ENCODE data around the gene APBB1.
A peak's percentile ranks its signal among the peaks of the same experiment; 100 is the strongest.

The APBB1 gene

DNA sequence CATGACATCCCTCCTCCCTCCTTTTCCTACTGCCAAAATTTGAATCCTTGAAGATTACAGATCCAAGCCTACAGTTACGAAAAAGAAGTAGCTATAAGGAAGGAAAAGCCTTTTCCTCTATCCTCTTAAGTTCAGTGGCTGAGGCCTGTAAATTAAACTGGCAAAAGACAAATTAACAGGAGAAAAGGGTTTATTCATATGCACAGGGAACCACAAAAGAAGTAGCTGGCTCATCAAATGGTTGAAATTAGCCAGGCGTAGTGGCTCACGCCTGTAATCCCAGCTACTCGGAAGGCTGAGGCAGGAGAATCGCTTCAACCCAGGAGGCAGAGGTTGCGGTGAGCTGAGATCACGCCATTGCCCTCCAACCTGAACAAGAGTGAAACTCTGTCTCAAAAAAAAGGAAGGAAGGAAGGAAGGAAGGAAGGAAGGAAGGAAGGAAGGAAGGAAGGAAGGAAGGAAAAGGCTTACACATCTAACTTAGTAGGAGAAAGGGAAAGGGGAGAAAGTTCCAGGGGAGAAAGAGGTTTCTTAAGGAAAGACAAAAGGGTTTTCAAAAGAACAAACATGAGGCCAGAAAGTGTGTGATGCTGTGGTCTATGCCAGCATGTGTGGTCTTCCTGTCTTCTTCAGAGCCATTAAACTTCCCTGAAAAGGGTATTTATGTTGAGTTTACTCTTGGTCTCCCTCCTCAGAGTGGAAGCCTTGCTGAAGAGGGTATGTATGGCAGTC lies 33.7 kb downstream of the APBB1 start:
- no peaks in the 10 kb centered on the region for H3K27me3 ChIP-seq (ENCODE audit: control insufficient read depth in 5 of 5, insufficient read depth in 4 of 5, low read length in 5 of 5)
- no peaks in the 10 kb centered on the region for H3K9me3 ChIP-seq (ENCODE audit: control insufficient read depth in 5 of 5, low read length in 5 of 5)
- no peak overlapping the region for H3K4me3 ChIP-seq (ENCODE audit: low read depth in 1 of 5, low read length in 5 of 5)
- no peak overlapping the region for H3K27ac ChIP-seq (ENCODE audit: low read depth, low read length)
- H3K9ac ChIP-seq (ENCODE audit: low read length in 5 of 5): no peak overlapping the region
- H3K4me1 ChIP-seq (ENCODE audit: control insufficient read depth in 5 of 5, insufficient read depth in 5 of 5, low read length in 5 of 5): peaks cover 2 to 9% (median 8%) of the 10 kb centered on the region in 5 donors
- no peaks in the 10 kb centered on the region for H3K36me3 ChIP-seq (ENCODE audit: control insufficient read depth in 5 of 5, insufficient read depth in 5 of 5, low read length in 5 of 5)

DNA sequence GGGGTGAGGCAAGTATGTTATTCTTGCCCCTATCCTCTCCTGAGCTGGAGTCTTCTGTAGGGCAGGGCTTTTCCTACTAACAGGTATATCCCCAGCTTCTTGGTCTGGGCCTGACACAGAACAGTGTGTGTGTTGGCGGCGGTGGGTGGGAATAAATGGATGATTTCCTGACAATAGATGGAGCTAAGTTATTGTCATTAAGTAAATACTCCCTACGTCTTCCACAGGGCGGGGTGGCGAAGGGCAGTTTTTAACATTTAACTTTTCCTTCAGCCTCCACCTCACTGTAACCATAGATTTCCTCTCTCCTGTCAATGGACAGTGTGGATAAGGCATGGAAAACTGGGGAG lies 40.3 kb downstream of the APBB1 start:
- peaks cover 0 to 12% (median 0%) of the 10 kb centered on the region in 5 donors for H3K4me1 ChIP-seq (ENCODE audit: control insufficient read depth in 5 of 5, insufficient read depth in 5 of 5, low read length in 5 of 5)

GRCh38 chr11:6377902-6378639 lies 40.8 kb downstream of the APBB1 start:
- no peaks in the 10 kb centered on the region for H3K9me3 ChIP-seq (ENCODE audit: control insufficient read depth in 5 of 5, low read length in 5 of 5)
- peak overlapping the region in 1 of 5 donors; percentile 5 for H3K9ac ChIP-seq (ENCODE audit: low read length in 5 of 5)
- peak overlapping the region; percentile 54 for H3K27ac ChIP-seq (ENCODE audit: low read depth, low read length)
- peaks cover 0 to 12% (median 0%) of the 10 kb centered on the region in 5 donors for H3K4me1 ChIP-seq (ENCODE audit: control insufficient read depth in 5 of 5, insufficient read depth in 5 of 5, low read length in 5 of 5)
- no peaks in the 10 kb centered on the region for H3K27me3 ChIP-seq (ENCODE audit: control insufficient read depth in 5 of 5, insufficient read depth in 4 of 5, low read length in 5 of 5)
- peak overlapping the region in 3 of 5 donors; percentile 21 to 47 (median 23) for H3K4me3 ChIP-seq (ENCODE audit: low read depth in 1 of 5, low read length in 5 of 5)
- H3K36me3 ChIP-seq (ENCODE audit: control insufficient read depth in 5 of 5, insufficient read depth in 5 of 5, low read length in 5 of 5): no peaks in the 10 kb centered on the region

More for the DNA sequence above, 40.3 kb downstream of the APBB1 start:
- no peaks in the 10 kb centered on the region for H3K36me3 ChIP-seq (ENCODE audit: control insufficient read depth in 5 of 5, insufficient read depth in 5 of 5, low read length in 5 of 5)
- no peaks in the 10 kb centered on the region for H3K9me3 ChIP-seq (ENCODE audit: control insufficient read depth in 5 of 5, low read length in 5 of 5)
- H3K4me3 ChIP-seq (ENCODE audit: low read depth in 1 of 5, low read length in 5 of 5): peak overlapping the region in 3 of 5 donors; percentile 21 to 47 (median 23)
- H3K27me3 ChIP-seq (ENCODE audit: control insufficient read depth in 5 of 5, insufficient read depth in 4 of 5, low read length in 5 of 5): no peaks in the 10 kb centered on the region
- H3K9ac ChIP-seq (ENCODE audit: low read length in 5 of 5): peak overlapping the region in 1 of 5 donors; percentile 5
- H3K27ac ChIP-seq (ENCODE audit: low read depth, low read length): peak overlapping the region; percentile 54

GRCh38 chr11:6371825-6372224 lies 47.1 kb downstream of the APBB1 start:
- Histone ChIP-seq H3K27ac (ENCODE audit: low read depth, low read length) (no peak overlapping the region), H3K27me3 (ENCODE audit: control insufficient read depth in 5 of 5, insufficient read depth in 4 of 5, low read length in 5 of 5) (no peaks in the 10 kb centered on the region), H3K9me3 (ENCODE audit: control insufficient read depth in 5 of 5, low read length in 5 of 5) (no peaks in the 10 kb centered on the region), H3K4me1 (ENCODE audit: control insufficient read depth in 5 of 5, insufficient read depth in 5 of 5, low read length in 5 of 5) (no peaks in the 10 kb centered on the region), H3K36me3 (ENCODE audit: control insufficient read depth in 5 of 5, insufficient read depth in 5 of 5, low read length in 5 of 5) (no peaks in the 10 kb centered on the region), H3K4me3 (ENCODE audit: low read depth in 1 of 5, low read length in 5 of 5) (no peak overlapping the region), H3K9ac (ENCODE audit: low read length in 5 of 5) (no peak overlapping the region)

DNA sequence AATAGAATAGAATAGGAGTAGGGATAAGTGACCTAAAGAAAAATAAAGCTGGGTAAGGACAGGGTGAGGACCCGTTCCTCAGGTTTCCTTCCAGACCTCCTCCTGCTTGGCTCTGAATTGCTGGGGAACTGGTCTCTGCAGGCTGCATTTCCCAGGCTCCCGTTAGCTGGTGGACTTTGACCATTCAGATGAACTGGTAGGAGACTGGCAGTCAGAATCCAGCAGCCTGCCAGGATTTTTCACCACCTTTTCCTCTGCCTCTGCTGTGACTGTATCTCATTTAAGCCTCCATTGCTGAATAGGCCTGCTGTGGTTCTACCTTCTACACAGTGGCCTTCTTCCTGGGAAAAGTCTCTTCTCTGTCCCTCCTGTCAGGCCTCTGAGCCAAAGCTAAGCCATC lies 53.2 kb downstream of the APBB1 start:
- H3K9me3 ChIP-seq (ENCODE audit: control insufficient read depth in 5 of 5, low read length in 5 of 5): no peaks in the 10 kb centered on the region
- no peak overlapping the region for H3K9ac ChIP-seq (ENCODE audit: low read length in 5 of 5)
- H3K4me3 ChIP-seq (ENCODE audit: low read depth in 1 of 5, low read length in 5 of 5): no peak overlapping the region
- no peaks in the 10 kb centered on the region for H3K27me3 ChIP-seq (ENCODE audit: control insufficient read depth in 5 of 5, insufficient read depth in 4 of 5, low read length in 5 of 5)
- H3K4me1 ChIP-seq (ENCODE audit: control insufficient read depth in 5 of 5, insufficient read depth in 5 of 5, low read length in 5 of 5): no peaks in the 10 kb centered on the region
- H3K27ac ChIP-seq (ENCODE audit: low read depth, low read length): no peak overlapping the region
- no peaks in the 10 kb centered on the region for H3K36me3 ChIP-seq (ENCODE audit: control insufficient read depth in 5 of 5, insufficient read depth in 5 of 5, low read length in 5 of 5)

DNA sequence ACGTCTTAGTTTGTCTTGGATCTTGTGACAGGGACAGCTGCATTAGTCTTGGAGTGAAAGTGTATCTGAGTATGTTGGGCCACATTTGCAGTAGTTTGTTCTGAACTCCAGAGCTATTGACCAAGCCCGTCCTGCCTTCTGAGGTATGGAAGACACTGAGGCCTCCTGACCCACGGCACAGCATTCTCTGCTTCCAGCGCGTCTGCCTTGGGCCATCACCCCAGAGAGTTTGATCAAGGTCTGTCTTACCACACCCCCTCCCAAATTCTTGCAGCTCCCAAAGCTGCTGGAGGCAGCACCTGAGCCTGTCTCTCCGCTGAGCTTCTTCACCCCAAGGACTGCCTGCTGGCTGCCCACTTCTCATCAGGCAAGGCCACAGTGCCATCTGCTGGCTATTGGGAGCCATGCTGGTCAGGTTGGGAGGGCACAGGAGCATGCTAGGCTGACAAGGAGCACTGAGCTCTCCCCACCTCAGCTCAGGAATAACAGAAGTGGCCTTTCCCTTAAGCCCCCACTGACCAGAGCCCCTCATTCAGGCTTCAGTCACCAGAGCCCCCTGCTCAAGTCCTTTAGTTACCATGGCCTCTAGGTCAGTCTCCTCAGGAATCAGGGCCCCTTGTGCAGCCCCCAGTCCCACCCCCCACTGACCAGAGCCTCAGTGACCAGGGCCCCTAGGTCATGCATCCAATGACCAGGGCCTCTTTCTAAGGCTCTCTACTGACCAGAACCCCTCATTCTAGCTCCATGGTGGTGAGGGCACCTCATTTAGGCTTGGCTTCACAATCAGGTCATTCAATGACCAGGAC lies 55.8 kb downstream of the APBB1 start:
- Histone ChIP-seq H3K9ac (ENCODE audit: low read length in 5 of 5) (no peak overlapping the region), H3K9me3 (ENCODE audit: control insufficient read depth in 5 of 5, low read length in 5 of 5) (no peaks in the 10 kb centered on the region), H3K36me3 (ENCODE audit: control insufficient read depth in 5 of 5, insufficient read depth in 5 of 5, low read length in 5 of 5) (no peaks in the 10 kb centered on the region), H3K4me3 (ENCODE audit: low read depth in 1 of 5, low read length in 5 of 5) (no peak overlapping the region), H3K27ac (ENCODE audit: low read depth, low read length) (no peak overlapping the region), H3K4me1 (ENCODE audit: control insufficient read depth in 5 of 5, insufficient read depth in 5 of 5, low read length in 5 of 5) (peaks cover 0 to 7% (median 0%) of the 10 kb centered on the region in 5 donors), H3K27me3 (ENCODE audit: control insufficient read depth in 5 of 5, insufficient read depth in 4 of 5, low read length in 5 of 5) (no peaks in the 10 kb centered on the region)

- Histone ChIP-seq H3K9me3 (ENCODE audit: control insufficient read depth in 5 of 5, low read length in 5 of 5) (no peaks in the 10 kb centered on the region), H3K4me1 (ENCODE audit: control insufficient read depth in 5 of 5, insufficient read depth in 5 of 5, low read length in 5 of 5) (peaks cover 0 to 7% (median 0%) of the 10 kb centered on the region in 5 donors), H3K4me3 (ENCODE audit: low read depth in 1 of 5, low read length in 5 of 5) (no peak overlapping the region), H3K27me3 (ENCODE audit: control insufficient read depth in 5 of 5, insufficient read depth in 4 of 5, low read length in 5 of 5) (no peaks in the 10 kb centered on the region), H3K9ac (ENCODE audit: low read length in 5 of 5) (no peak overlapping the region), H3K36me3 (ENCODE audit: control insufficient read depth in 5 of 5, insufficient read depth in 5 of 5, low read length in 5 of 5) (no peaks in the 10 kb centered on the region), H3K27ac (ENCODE audit: low read depth, low read length) (no peak overlapping the region)
These were observed 56.6 kb downstream of the APBB1 start for GRCh38 chr11:6362185-6362872.

- peak overlapping the region in 1 of 5 donors; percentile 0 for H3K9ac ChIP-seq (ENCODE audit: low read length in 5 of 5)
These were observed 58.7 kb downstream of the APBB1 start for GRCh38 chr11:6360183-6360582.

DNA sequence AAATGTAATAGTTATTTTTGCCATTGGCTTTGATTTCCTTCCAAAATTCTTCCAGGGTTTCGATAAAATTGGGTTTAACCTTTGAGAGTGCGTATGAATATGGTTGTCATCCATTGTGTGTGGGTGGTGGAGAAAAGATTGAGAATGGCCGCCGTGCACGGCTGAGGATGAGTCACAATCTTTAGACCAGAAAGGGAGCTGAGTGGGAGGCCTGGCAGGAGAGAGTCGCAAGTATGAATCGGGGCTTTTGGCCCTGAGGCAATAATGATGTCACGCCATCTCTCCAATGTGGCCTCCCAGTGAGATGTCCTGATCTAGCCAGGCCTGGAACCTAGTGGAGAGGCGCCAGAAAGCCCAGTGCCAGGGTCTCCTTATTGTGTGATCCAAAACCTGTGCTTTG lies 61.7 kb downstream of the APBB1 start:
- Histone ChIP-seq H3K9me3 (ENCODE audit: control insufficient read depth in 5 of 5, low read length in 5 of 5) (no peaks in the 10 kb centered on the region), H3K36me3 (ENCODE audit: control insufficient read depth in 5 of 5, insufficient read depth in 5 of 5, low read length in 5 of 5) (no peaks in the 10 kb centered on the region), H3K27me3 (ENCODE audit: control insufficient read depth in 5 of 5, insufficient read depth in 4 of 5, low read length in 5 of 5) (no peaks in the 10 kb centered on the region), H3K27ac (ENCODE audit: low read depth, low read length) (no peak overlapping the region), H3K4me3 (ENCODE audit: low read depth in 1 of 5, low read length in 5 of 5) (no peak overlapping the region), H3K9ac (ENCODE audit: low read length in 5 of 5) (no peak overlapping the region), H3K4me1 (ENCODE audit: control insufficient read depth in 5 of 5, insufficient read depth in 5 of 5, low read length in 5 of 5) (peaks cover 0 to 7% (median 0%) of the 10 kb centered on the region in 5 donors)

More at GRCh38 chr11:6360183-6360582, 58.7 kb downstream of the APBB1 start:
- H3K27ac ChIP-seq (ENCODE audit: low read depth, low read length): no peak overlapping the region
- H3K27me3 ChIP-seq (ENCODE audit: control insufficient read depth in 5 of 5, insufficient read depth in 4 of 5, low read length in 5 of 5): no peaks in the 10 kb centered on the region
- peaks cover 0 to 7% (median 0%) of the 10 kb centered on the region in 5 donors for H3K4me1 ChIP-seq (ENCODE audit: control insufficient read depth in 5 of 5, insufficient read depth in 5 of 5, low read length in 5 of 5)
- no peaks in the 10 kb centered on the region for H3K9me3 ChIP-seq (ENCODE audit: control insufficient read depth in 5 of 5, low read length in 5 of 5)
- H3K36me3 ChIP-seq (ENCODE audit: control insufficient read depth in 5 of 5, insufficient read depth in 5 of 5, low read length in 5 of 5): no peaks in the 10 kb centered on the region
- no peak overlapping the region for H3K4me3 ChIP-seq (ENCODE audit: low read depth in 1 of 5, low read length in 5 of 5)
